ENCODE results near the gene ZCRB1.

The ZCRB1 gene

GRCh38 chr12:42372154-42372791, 46.4 kb upstream of the ZCRB1 start (continued):
- peak; percentile 65 for TF ChIP-seq CTCF (tag by site-specific recombination; IDR thresholded peaks at IDR 0.05)
- no peak for TF ChIP-seq ZNF324 (tag by site-specific recombination; IDR thresholded peaks at IDR 0.05)
- TF ChIP-seq MZF1 (tag by site-specific recombination; IDR thresholded peaks at IDR 0.05; ENCODE audit: borderline replicate concordance): peak; percentile 72
- TF ChIP-seq ZNF654 (tag by site-specific recombination; IDR thresholded peaks at IDR 0.05; ENCODE audit: low read depth): peak; percentile 93
- TF ChIP-seq ZFP3 (tag by site-specific recombination; IDR thresholded peaks at IDR 0.05; ENCODE audit: low read depth): no peak
- 0 out of 2 replicates have a peak, but pooled peaks have one; percentile 25 for TF ChIP-seq ZNF660 (tag by site-specific recombination; IDR thresholded peaks at IDR 0.05)
- TF ChIP-seq ZFP69B (tag by site-specific recombination; IDR thresholded peaks at IDR 0.05): no peak
- TF ChIP-seq ZNF610 (tag by site-specific recombination; IDR thresholded peaks at IDR 0.05; ENCODE audit: borderline replicate concordance): no peak
- TF ChIP-seq ZNF114 (tag by site-specific recombination; IDR thresholded peaks at IDR 0.05): no peak
- TF ChIP-seq ZNF48 (tag by site-specific recombination; IDR thresholded peaks at IDR 0.05): no peak
- TF ChIP-seq ZEB2 (tag by site-specific recombination; IDR thresholded peaks at IDR 0.05): no peak
- TF ChIP-seq TRIM28 (IDR thresholded peaks at IDR 0.05; ENCODE audit: borderline replicate concordance, low read length): no peak
- TF ChIP-seq ZSCAN5A (tag by site-specific recombination; IDR thresholded peaks at IDR 0.05): no peak
- TF ChIP-seq ZNF155 (tag by site-specific recombination; IDR thresholded peaks at IDR 0.05): no peak
- TF ChIP-seq ZNF549 (tag by site-specific recombination; IDR thresholded peaks at IDR 0.05): no peak
- TF ChIP-seq ZNF335 (tag by site-specific recombination; conservative IDR thresholded peaks at IDR 0.05): no peak
- no peak for TF ChIP-seq SP7 (tag by site-specific recombination; IDR thresholded peaks at IDR 0.05)

GRCh38 chr12:42370013-42370412, 44.1 kb upstream of the ZCRB1 start:
- Histone ChIP-seq H3K27ac (ENCODE audit: extremely low read depth, low read depth, low read length) (no peak overlapping the region), H3K4me3 (ENCODE audit: low read depth, low read length) (no peak overlapping the region), H3K9me3 (ENCODE audit: control insufficient read depth, insufficient read depth, low read depth, low read length) (no peaks in the 10 kb centered on the region), H3K36me3 (ENCODE audit: control insufficient read depth in 2 of 2, insufficient read depth in 1 of 2, low read length in 2 of 2) (peaks cover 2% of the 10 kb centered on the region in 2 experiments; a peak in 2 of 3 replicates), H3K4me1 (ENCODE audit: control insufficient read depth, insufficient read depth, low read length) (peaks cover 6% of the 10 kb centered on the region; the same call in 1 of the 2 replicates)
- ChIA-PET POLR2A (no interaction called here), CTCF (interaction anchor here (1.2 to 2.3 kb wide), 2 partner anchors 12 to 39 kb away, joined by 5 to 7 read pairs; no protein-coding TSS in a partner anchor)
- TF ChIP-seq ZBTB11 (tag by site-specific recombination; conservative IDR thresholded peaks at IDR 0.05; ENCODE audit: low read depth) (no peak), PRDM6 (tag by site-specific recombination; IDR thresholded peaks at IDR 0.05) (no peak), ZNF837 (tag by site-specific recombination; IDR thresholded peaks at IDR 0.05) (no peak), ZNF311 (tag by site-specific recombination; IDR thresholded peaks at IDR 0.05; ENCODE audit: borderline replicate concordance) (no peak), ZNF292 (tag by site-specific recombination; IDR thresholded peaks at IDR 0.05; ENCODE audit: borderline replicate concordance, low read depth) (no peak), ZNF544 (tag by site-specific recombination; IDR thresholded peaks at IDR 0.05) (no peak), PATZ1 (tag by site-specific recombination; IDR thresholded peaks at IDR 0.05) (no peak), YY2 (tag by site-specific recombination; IDR thresholded peaks at IDR 0.05) (no peak), ZNF548 (tag by site-specific recombination; IDR thresholded peaks at IDR 0.05) (no peak), ZNF514 (tag by site-specific recombination; IDR thresholded peaks at IDR 0.05) (no peak)
